AG10803 (cell line): Measurements from ENCODE around the gene CLIC1.

Experiments used
- DNase-seq: peaks from one replicate; pipeline ENCODE4 v3.0.0; 2010; ENCODE audit warnings: low read depth
- H3K4me3 ChIP-seq: 2 replicates; pipeline ENCODE4 v1.5.1; 2011; ENCODE audit warnings: mild to moderate bottlenecking, low read length, control low read depth
- CTCF ChIP-seq: conservative IDR thresholded peaks from 2 replicates; pipeline ENCODE4 v1.5.1; 2011; ENCODE audit warnings: mild to moderate bottlenecking, low read length, control low read depth, inconsistent platforms

CLIC1 gene

GRCh38 chr6:31689249-31690110 is 46.9 kb downstream of the CLIC1 start:
- H3K4me3 ChIP-seq: no peak overlapping the region
- TF ChIP-seq CTCF: peak; percentile 47
- DNase-seq: no peak

GRCh38 chr6:31687860-31688693 is 48.3 kb downstream of the CLIC1 start:
- no peak for TF ChIP-seq CTCF
- no peak for DNase-seq
- H3K4me3 ChIP-seq: no peak overlapping the region

DNA sequence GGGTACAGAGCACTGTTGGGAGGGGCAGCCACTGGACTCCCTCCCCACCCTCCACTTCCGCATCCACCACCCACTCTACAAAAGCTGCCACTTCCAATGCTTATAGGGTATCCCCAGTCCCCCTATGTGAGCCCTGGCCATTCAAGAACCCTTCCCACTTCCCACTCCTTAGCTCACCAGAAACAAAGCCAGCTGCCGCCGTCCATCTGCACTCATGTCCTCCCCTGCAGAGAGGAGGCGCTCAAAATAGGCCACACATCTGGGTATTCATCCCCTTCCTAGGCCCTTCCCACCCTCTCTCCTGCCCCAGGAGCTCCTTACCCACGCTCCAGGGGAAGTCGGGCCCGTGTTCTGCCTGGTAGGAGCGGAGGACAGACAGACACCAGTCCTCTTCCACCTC is 49.0 kb downstream of the CLIC1 start:
- no peak overlapping the region for H3K4me3 ChIP-seq
- no peak for TF ChIP-seq CTCF
- no peak for DNase-seq

GRCh38 chr6:31686483-31686882 is 49.8 kb downstream of the CLIC1 start:
- H3K4me3 ChIP-seq: no peak overlapping the region
- no peak for TF ChIP-seq CTCF
- DNase-seq: no peak

DNA sequence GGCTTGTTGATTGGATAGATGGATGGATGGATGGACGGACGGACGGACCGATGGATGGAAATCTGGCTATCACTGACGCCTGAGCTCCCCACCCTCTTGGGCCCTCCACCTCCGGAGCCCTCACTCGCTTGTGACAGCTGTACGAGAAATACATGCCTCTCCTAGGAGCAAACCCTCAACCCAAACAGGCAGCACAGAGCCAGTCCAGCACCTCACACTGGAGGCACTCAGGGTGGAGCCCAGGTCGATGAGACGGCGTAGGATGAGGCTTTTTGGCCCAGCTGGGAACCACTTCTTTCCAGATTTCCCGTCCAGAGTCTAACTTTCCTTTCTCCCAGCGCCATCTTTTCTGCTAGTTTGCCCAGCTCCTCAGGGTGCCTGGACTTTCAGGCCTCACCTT is 52.7 kb downstream of the CLIC1 start:
- DNase-seq: no peak
- no peak for TF ChIP-seq CTCF
- no peak overlapping the region for H3K4me3 ChIP-seq

DNA sequence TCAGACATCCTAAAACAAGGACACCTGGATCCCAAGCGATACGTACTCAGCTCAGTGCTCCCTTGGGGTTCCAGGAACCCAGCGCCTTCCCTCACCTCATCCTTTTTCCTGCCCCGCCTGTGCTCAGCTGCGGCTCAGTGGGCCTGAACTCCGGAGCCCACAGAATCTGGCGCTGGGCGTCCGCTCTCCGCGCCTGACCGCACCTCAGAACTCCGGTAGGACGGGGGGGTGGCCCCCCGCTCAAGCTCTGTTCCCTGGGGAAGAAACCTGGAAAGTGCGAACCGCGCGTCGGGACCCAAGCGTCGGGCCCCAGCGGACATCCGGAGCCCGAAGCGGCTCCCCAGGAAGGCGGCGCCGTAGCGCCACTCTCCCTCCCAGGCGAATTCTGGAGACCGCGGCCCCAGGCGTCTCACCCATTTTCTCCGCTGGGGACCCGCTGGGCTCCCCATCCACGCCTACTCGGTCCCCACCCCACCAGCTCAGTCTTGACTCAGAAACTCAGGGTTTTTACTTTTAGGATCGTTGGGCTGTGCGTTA is 55.1 kb downstream of the CLIC1 start:
- H3K4me3 ChIP-seq: peak overlapping the region; percentile 61
- DNase-seq: peak; percentile 34
- peak; percentile 30 for TF ChIP-seq CTCF
